ENCODE data around the gene BCAS1.

Gene BCAS1

DNA sequence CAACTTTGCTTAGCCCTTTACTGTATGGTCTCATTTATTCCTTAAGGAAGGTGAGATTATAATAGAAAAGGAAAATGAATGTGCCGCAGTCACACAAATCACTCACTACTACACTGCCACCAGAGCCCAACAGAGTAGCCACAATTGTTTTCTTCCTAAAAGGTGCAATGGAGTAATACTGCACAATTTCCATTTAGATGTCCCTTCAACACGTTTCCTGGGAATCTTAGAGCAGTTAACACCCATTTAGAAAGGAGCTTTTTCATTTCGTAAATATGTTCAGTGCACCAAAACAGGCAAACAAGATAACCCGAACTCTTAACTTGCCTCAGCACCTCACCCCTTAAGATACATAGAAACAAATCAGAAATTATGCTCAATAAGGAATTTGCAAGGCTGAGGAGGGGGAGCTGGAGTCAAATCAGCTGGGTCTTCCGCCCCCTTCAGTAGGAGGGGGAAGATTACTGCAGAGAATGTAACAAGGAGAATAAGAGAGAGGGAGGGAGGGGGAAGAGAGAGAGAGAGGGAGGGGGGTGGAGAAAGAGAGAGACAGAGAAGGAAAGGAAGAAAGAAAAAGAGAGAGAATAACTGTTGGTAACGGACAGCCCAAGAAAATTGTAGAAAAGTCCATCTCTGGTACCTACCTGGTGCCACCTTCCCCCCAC is 155.5 kb downstream of the BCAS1 start:
- H3K27ac ChIP-seq (ENCODE audit: low read length) = no peak overlapping the region
- H4K20me1 ChIP-seq (ENCODE audit: insufficient read depth, low read length) = no peaks in the 10 kb centered on the region
- H3K4me3 ChIP-seq (ENCODE audit: low read length) = peak overlapping the region; percentile 83
- H3K27me3 ChIP-seq (ENCODE audit: low read depth, low read length) = peaks cover 5% of the 10 kb centered on the region; the same call in 1 of the 2 replicates
- H2AFZ ChIP-seq (ENCODE audit: low read depth, low read length) = peak overlapping the region; percentile 99
- H3K4me1 ChIP-seq (ENCODE audit: low read length) = peaks cover 31% of the 10 kb centered on the region
- no peaks in the 10 kb centered on the region for H3K79me2 ChIP-seq (ENCODE audit: low read length)
- TF ChIP-seq, protein P1, sequence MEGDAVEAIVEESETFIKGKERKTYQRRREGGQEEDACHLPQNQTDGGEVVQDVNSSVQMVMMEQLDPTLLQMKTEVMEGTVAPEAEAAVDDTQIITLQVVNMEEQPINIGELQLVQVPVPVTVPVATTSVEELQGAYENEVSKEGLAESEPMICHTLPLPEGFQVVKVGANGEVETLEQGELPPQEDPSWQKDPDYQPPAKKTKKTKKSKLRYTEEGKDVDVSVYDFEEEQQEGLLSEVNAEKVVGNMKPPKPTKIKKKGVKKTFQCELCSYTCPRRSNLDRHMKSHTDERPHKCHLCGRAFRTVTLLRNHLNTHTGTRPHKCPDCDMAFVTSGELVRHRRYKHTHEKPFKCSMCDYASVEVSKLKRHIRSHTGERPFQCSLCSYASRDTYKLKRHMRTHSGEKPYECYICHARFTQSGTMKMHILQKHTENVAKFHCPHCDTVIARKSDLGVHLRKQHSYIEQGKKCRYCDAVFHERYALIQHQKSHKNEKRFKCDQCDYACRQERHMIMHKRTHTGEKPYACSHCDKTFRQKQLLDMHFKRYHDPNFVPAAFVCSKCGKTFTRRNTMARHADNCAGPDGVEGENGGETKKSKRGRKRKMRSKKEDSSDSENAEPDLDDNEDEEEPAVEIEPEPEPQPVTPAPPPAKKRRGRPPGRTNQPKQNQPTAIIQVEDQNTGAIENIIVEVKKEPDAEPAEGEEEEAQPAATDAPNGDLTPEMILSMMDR (IDR thresholded peaks at IDR 0.05; ENCODE audit: low read depth, low read length) = no peak
- TF ChIP-seq EZH2phosphoT487 (IDR thresholded peaks at IDR 0.05; ENCODE audit: low read depth) = no peak
- H3K36me3 ChIP-seq (replicated peaks; ENCODE audit: low read depth, low read length) = no peaks in the 10 kb centered on the region
- no peaks in the 10 kb centered on the region for H3K9me3 ChIP-seq (ENCODE audit: insufficient read depth, low read length)
- peak overlapping the region; percentile 63 for H3K9ac ChIP-seq (ENCODE audit: low read length)
- H3K4me2 ChIP-seq (ENCODE audit: low read length) = peak overlapping the region; percentile 80

DNA sequence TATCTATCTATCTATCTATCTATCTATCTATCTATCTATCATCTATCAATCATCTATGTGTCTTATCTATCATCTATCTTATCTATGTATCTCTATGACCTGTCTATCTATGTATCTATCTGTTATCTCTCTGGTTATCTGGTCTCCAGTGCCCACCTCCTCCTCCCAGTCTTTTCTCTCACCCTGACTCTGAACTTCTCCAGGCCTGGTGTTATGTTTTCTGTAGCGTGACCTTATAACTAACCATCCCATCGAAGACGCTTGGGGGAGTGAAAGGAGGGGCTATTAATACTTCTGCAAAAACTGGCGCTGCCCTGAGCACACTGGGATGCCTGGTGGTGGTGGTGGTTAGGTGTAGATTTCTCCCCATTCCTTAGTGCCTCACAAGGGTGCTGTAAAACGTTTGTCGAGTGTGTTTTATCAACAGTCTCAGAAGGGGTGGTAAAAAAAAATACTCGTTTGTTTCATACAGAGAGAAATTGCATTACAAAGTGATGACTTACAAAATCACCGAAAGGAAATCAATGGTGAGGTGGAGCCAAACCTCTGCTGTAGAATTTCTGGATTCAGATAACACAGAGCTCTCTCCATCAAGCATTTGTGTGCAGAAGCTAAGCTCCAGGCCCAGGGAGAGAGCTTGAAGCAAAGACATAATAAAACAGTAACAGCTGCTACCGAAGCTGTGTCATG is 156.2 kb downstream of the BCAS1 start:
- H3K4me3 ChIP-seq (ENCODE audit: low read length) = no peak overlapping the region
- no peak overlapping the region for H3K9ac ChIP-seq (ENCODE audit: low read length)
- H2AFZ ChIP-seq (ENCODE audit: low read depth, low read length) = no peak overlapping the region

DNA sequence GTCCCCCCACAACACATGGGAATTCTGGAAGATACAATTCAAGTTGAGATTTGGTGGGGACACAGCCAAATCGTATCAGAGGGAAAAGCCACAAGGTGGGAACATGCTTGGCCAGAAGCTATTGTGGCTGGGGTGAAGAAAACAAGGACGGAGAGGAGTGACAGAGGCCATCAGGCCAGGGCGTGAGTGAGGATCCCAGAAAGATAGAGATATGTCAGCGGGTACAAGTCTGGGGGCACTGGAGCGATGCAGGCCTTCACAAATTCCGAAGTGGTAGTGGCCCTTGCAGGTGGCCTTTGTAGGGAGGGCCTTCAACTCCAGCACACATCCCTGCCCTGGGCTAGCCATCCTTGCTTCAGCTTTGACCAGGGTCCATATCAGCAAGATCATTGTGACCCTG is 159.1 kb downstream of the BCAS1 start:
- Histone ChIP-seq H3K4me2 (ENCODE audit: low read length) (no peak overlapping the region), H3K27ac (ENCODE audit: low read length) (no peak overlapping the region), H3K9me3 (ENCODE audit: insufficient read depth, low read length) (no peaks in the 10 kb centered on the region), H4K20me1 (ENCODE audit: insufficient read depth, low read length) (no peaks in the 10 kb centered on the region), H3K4me3 (ENCODE audit: low read length) (no peak overlapping the region), H3K36me3 (replicated peaks; ENCODE audit: low read depth, low read length) (no peaks in the 10 kb centered on the region), H3K4me1 (ENCODE audit: low read length) (peaks cover 11% of the 10 kb centered on the region), H3K79me2 (ENCODE audit: low read length) (no peaks in the 10 kb centered on the region), H3K9ac (ENCODE audit: low read length) (no peak overlapping the region), H2AFZ (ENCODE audit: low read depth, low read length) (no peak overlapping the region), H3K27me3 (ENCODE audit: low read depth, low read length) (no peaks in the 10 kb centered on the region)
- no peak for TF ChIP-seq EZH2phosphoT487 (IDR thresholded peaks at IDR 0.05; ENCODE audit: low read depth)
- TF ChIP-seq, protein P1 (IDR thresholded peaks at IDR 0.05; ENCODE audit: low read depth, low read length) = no peak

More for the DNA sequence above, 156.2 kb downstream of the BCAS1 start:
- TF ChIP-seq, protein P1 (IDR thresholded peaks at IDR 0.05; ENCODE audit: low read depth, low read length) = no peak
- no peak for TF ChIP-seq EZH2phosphoT487 (IDR thresholded peaks at IDR 0.05; ENCODE audit: low read depth)
- Histone ChIP-seq H3K4me2 (ENCODE audit: low read length) (peak overlapping the region; percentile 80; the same call in 1 of the 2 replicates), H3K27ac (ENCODE audit: low read length) (no peak overlapping the region), H3K79me2 (ENCODE audit: low read length) (no peaks in the 10 kb centered on the region), H3K9me3 (ENCODE audit: insufficient read depth, low read length) (no peaks in the 10 kb centered on the region), H4K20me1 (ENCODE audit: insufficient read depth, low read length) (no peaks in the 10 kb centered on the region), H3K36me3 (replicated peaks; ENCODE audit: low read depth, low read length) (no peaks in the 10 kb centered on the region), H3K4me1 (ENCODE audit: low read length) (peaks cover 31% of the 10 kb centered on the region), H3K27me3 (ENCODE audit: low read depth, low read length) (no peaks in the 10 kb centered on the region)

DNA sequence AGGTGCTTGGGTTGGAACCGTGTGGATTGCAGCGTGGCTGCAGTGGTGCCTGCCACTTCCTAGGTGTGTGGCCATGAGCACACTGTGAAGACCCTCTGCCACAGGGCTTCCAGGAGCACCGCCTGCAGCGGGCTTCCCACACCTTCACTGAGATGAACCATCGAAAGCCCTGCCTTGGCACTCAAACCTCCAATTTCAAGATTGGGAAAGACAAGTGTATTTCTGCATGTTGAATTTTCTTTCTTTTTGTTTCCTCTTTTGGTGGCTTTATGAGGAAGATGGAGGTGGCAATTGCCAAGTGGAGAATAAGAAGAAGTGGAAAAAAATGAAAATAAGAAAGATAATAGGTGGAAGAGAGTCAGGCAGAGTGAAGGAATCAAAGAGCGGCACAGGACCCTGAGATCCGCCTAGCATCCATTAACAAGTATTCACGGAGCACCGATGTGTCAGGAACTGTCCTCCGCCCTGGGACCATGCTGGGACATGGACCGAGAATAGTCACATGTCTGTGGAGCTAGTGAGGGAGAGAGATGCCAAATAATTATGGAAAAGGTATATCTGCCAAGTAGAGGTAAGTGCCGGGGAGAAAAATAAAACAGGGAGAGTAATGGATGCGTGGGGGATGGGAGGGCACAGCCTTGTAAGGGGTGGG is 159.9 kb downstream of the BCAS1 start:
- Histone ChIP-seq H3K9ac (ENCODE audit: low read length) (no peak overlapping the region), H3K79me2 (ENCODE audit: low read length) (no peaks in the 10 kb centered on the region), H3K36me3 (replicated peaks; ENCODE audit: low read depth, low read length) (no peaks in the 10 kb centered on the region), H3K4me1 (ENCODE audit: low read length) (peaks cover 6% of the 10 kb centered on the region), H3K4me3 (ENCODE audit: low read length) (no peak overlapping the region), H3K27me3 (ENCODE audit: low read depth, low read length) (no peaks in the 10 kb centered on the region), H2AFZ (ENCODE audit: low read depth, low read length) (no peak overlapping the region), H3K4me2 (ENCODE audit: low read length) (no peak overlapping the region), H4K20me1 (ENCODE audit: insufficient read depth, low read length) (no peaks in the 10 kb centered on the region), H3K9me3 (ENCODE audit: insufficient read depth, low read length) (no peaks in the 10 kb centered on the region), H3K27ac (ENCODE audit: low read length) (no peak overlapping the region)
- TF ChIP-seq EZH2phosphoT487 (IDR thresholded peaks at IDR 0.05; ENCODE audit: low read depth) = no peak
- TF ChIP-seq, protein P1 (IDR thresholded peaks at IDR 0.05; ENCODE audit: low read depth, low read length) = no peak

All from OCI-LY3 (cell line).